K562 (cell line): ENCODE measurements around the gene NDC1. TPM values are rescaled to one million over a fixed set of nuclear protein-coding genes. Genes with fewer than 3 reads are reported as not detected.

Experiments
- ATAC-seq: fragments of 200-7000 bp; cut with Tn5 transposase; 3 replicates; pipeline ENCODE4 v1.9.1; 2020; ENCODE audit warnings: moderate library complexity
- BruUV-seq: library from RNA; stranded (reverse); fragments of 400-500 nt; replicated peaks from 2 replicates; lab custom pipeline; 2021; lab: Mats Ljungman, UMichigan
- CTCF ChIA-PET: fragments of 300-600 bp; formaldehyde crosslinking; extraction: SDS; loops from one replicate; lab custom pipeline; 2021; ENCODE audit warnings: low intra/inter-chr PET ratio; lab: Yijun Ruan, JAX
- POLR2A ChIA-PET: fragments of 300-600, 350-650 bp; sonication (Branson Sonifier 250); formaldehyde crosslinking; extraction: SDS; loops from one replicate; lab custom pipeline; 2021; ENCODE audit warnings: antibody characterized with exemption, inconsistent platforms; lab: Yijun Ruan, JAX
- DNase-seq, 4 experiments: peaks; one replicate each; pipeline versions ENCODE4 v3.0.0 to v3.0.0-alpha.2; 2011 to 2018; ENCODE audit warnings: low spot score in 3 of 4, mixed read lengths in 3 of 4; ENCODE audit errors: extremely low read depth in 1 of 4
- FAIRE-seq: peaks from 2 replicates; lab custom pipeline; 2011; peaks lifted over from hg19 to GRCh38; lab: Jason Lieb, UNC
- H2AFZ ChIP-seq: 2 replicates; pipeline ENCODE4 v1.6.0; 2011; ENCODE audit warnings: low read depth, low read length, control low read depth, inconsistent platforms
- H3K27ac ChIP-seq: fragments of 200-600 bp; 3 replicates; pipeline ENCODE4 v1.8.0; 2011; ENCODE audit warnings: low read depth, mild to moderate bottlenecking, control low read depth, inconsistent platforms, low read length, moderate library complexity, mixed read lengths; ENCODE audit errors: extremely low read depth
- H3K27me3 ChIP-seq, 2 experiments: fragments of 300-600 bp in 1 of 2; 2 replicates in 1 of 2; 3 replicates in 1 of 2; pipeline versions ENCODE4 v1.6.0 to v1.8.0; 2011; ENCODE audit warnings: inconsistent platforms in 2 of 2, low read length in 2 of 2, mild to moderate bottlenecking in 1 of 2, mixed read lengths in 1 of 2, moderate library complexity in 1 of 2; ENCODE audit not compliant: control insufficient read depth in 2 of 2, insufficient read depth in 2 of 2
- H3K36me3 ChIP-seq: fragments of 300-600 bp; 3 replicates; pipeline ENCODE4 v1.8.0; 2011; ENCODE audit warnings: mild to moderate bottlenecking, low read length, inconsistent platforms; ENCODE audit not compliant: control insufficient read depth, insufficient read depth
- H3K4me1 ChIP-seq, 2 experiments: fragments of 200-600 bp in 1 of 2; replicated peaks in 1 of 2; 2 replicates in 1 of 2; 3 replicates in 1 of 2; pipeline versions ENCODE4 v1.5.1 to v1.8.0; 2011; ENCODE audit warnings: inconsistent platforms in 2 of 2, low read length in 2 of 2, mild to moderate bottlenecking in 1 of 2, mixed read lengths in 1 of 2, moderate library complexity in 1 of 2; ENCODE audit not compliant: control insufficient read depth in 2 of 2, insufficient read depth in 2 of 2
- H3K4me2 ChIP-seq: 2 replicates; pipeline ENCODE4 v1.6.1; 2011; ENCODE audit warnings: low read length, control low read depth, inconsistent platforms, mixed read lengths; ENCODE audit not compliant: insufficient read depth
- H3K4me3 ChIP-seq: fragments of 200-600 bp; sonication (generic), shearing (Covaris generic); 2 replicates; pipeline ENCODE4 v1.5.1; 2016; ENCODE audit warnings: control low read depth, inconsistent platforms
- H3K79me2 ChIP-seq: fragments of 200-600 bp; 3 replicates; pipeline ENCODE4 v1.8.0; 2011; ENCODE audit warnings: low read length, inconsistent platforms; ENCODE audit not compliant: control insufficient read depth, insufficient read depth
- H3K9ac ChIP-seq, 2 experiments: 2 replicates each; pipeline versions ENCODE4 v1.6.0 to v1.6.1; 2011; ENCODE audit warnings: low read depth in 2 of 2, low read length in 2 of 2, control low read depth in 1 of 2, inconsistent platforms in 1 of 2, mild to moderate bottlenecking in 1 of 2, mixed read lengths in 1 of 2; ENCODE audit not compliant: insufficient read depth in 1 of 2
- H3K9me1 ChIP-seq: one replicate; pipeline ENCODE4 v1.6.0; 2011; ENCODE audit warnings: inconsistent platforms, mild to moderate bottlenecking, low read length, moderate library complexity; ENCODE audit not compliant: control insufficient read depth, insufficient read depth
- H3K9me3 ChIP-seq: replicated peaks from 2 replicates; pipeline ENCODE4 v1.5.1; 2011; ENCODE audit warnings: low read depth, low read length, inconsistent platforms; ENCODE audit not compliant: control insufficient read depth, insufficient read depth
- H4K20me1 ChIP-seq: replicated peaks from 2 replicates; pipeline ENCODE4 v1.6.1; 2011; ENCODE audit warnings: low read length, inconsistent platforms, mixed read lengths; ENCODE audit not compliant: control insufficient read depth, insufficient read depth
- BRD4 ChIP-seq: fragments of 200-600 bp; sonication (generic); IDR thresholded peaks from 2 replicates; pipeline ENCODE4 v1.6.1; 2017; ENCODE audit warnings: inconsistent platforms
- C11orf30 ChIP-seq: fragments of 450-650 bp; IDR thresholded peaks from 2 replicates; pipeline ENCODE4 v1.6.1; 2016; ENCODE audit warnings: low read depth, mild to moderate bottlenecking
- MAFF ChIP-seq: IDR thresholded peaks from 2 replicates; pipeline ENCODE4 v1.6.1; 2012; ENCODE audit warnings: low read length, improper control_type of control experiment
- MAFG ChIP-seq: fragments of 450-650 bp; conservative IDR thresholded peaks from 2 replicates; pipeline ENCODE4 v1.6.1; 2016; ENCODE audit warnings: missing genetic modification characterization, missing compliant biosample characterization
- MED1 ChIP-seq: sonication (generic); formaldehyde crosslinking; IDR thresholded peaks from 2 replicates; pipeline ENCODE4 v1.8.1; 2023; ENCODE audit warnings: missing genetic modification reagents, borderline replicate concordance
- TCF7L2 ChIP-seq: fragments of 150-350 bp; IDR thresholded peaks from 2 replicates; pipeline ENCODE4 v1.6.1; 2016; ENCODE audit warnings: low read depth, mild to moderate bottlenecking, low read length, moderate library complexity
- XRCC4 ChIP-seq: IDR thresholded peaks from one replicate; pipeline ENCODE4 v1.6.1; 2011; ENCODE audit not compliant: insufficient read depth, insufficient read length; ENCODE audit errors: extremely low read depth
- ZNF316 ChIP-seq: fragments of 450-650 bp; IDR thresholded peaks from 2 replicates; pipeline ENCODE4 v1.6.1; 2016
- ZNF354B ChIP-seq: fragments of 250-450 bp; sonication (Bioruptor Pico); IDR thresholded peaks from 2 replicates; pipeline ENCODE4 v1.4.0; 2020
- ZNF609 ChIP-seq: sonication (generic); formaldehyde crosslinking; IDR thresholded peaks from 2 replicates; pipeline ENCODE4 v1.8.1; 2023; ENCODE audit warnings: missing genetic modification reagents, mild to moderate bottlenecking, borderline replicate concordance
- WGBS: fragments of 100-300 bp; shearing (Covaris generic); methylation state at CpG from one replicate; pipeline ENCODE4 v1.1.6; 2016; ENCODE audit warnings: low coverage, mixed read lengths; ENCODE audit not compliant: insufficient coverage; ENCODE audit errors: missing lambda C conversion rate; 5-methylcytosine and 5-hydroxymethylcytosine counted together
- in situ Hi-C: fragments of 300-500 bp; cut with MboI; formaldehyde crosslinking; loops from 4 replicates; pipeline ENCODE4 v1.15.0; 2018; ENCODE audit warnings: inconsistent platforms, mixed read lengths
- intact Hi-C: fragments of 100-400 bp; cut with micrococcal nuclease; formaldehyde crosslinking; loops from 2 replicates; pipeline ENCODE4 v1.14.2; 2022
- polyA plus RNA-seq, 8 experiments: library from polyadenylated mRNA; depleted of rRNA in 4 of 8; stranded (reverse) in 5 of 8; unstranded in 3 of 8; fragments of >200 nt; fragmentation: Nextera tagmentation in 2 of 8; fragmentation: Illumina TruSeq in 1 of 8; extraction: Ambion mirVana in 2 of 8; extraction: Trizol in 1 of 8; gene quantifications; 2 replicates each; pipeline versions ENCODE4 v1.2.1 to v1.2.3, GENCODE V29; 2011 to 2014; ENCODE audit warnings: inconsistent platforms in 1 of 8, missing spikeins in 1 of 8
- total RNA-seq, 7 experiments: library from RNA; depleted of rRNA in 6 of 7; stranded (reverse); fragments of >200 nt in 6 of 7; fragmentation: Illumina TruSeq in 2 of 7; extraction: Trizol in 2 of 7; gene quantifications; 2 replicates each; pipeline versions ENCODE4 v1.2.1 to v1.2.3, GENCODE V29; 2011 to 2021; ENCODE audit warnings: low replicate concordance in 1 of 7

Gene NDC1
- total and polyA plus RNA-seq, 9 of the 15 experiments (the other 6 are each of a cell fraction or from before 2014, with no cell fraction given): 26.9 to 102 (median 64.5) TPM

GRCh38 chr1:53769184-53769583 lies 68.9 kb downstream of the NDC1 start:
- WGBS: 100% methylated on average over 1 of the region's 1 CpG
- no peak for TF ChIP-seq TCF7L2
- peak; percentile 59; the same call in 1 of the 2 replicates for TF ChIP-seq ZNF316
- TF ChIP-seq C11orf30: peak; percentile 53
- peak; percentile 4; the same call in 1 of the 2 replicates for TF ChIP-seq MAFF
- TF ChIP-seq XRCC4: no peak
- no TSS peak for BruUV-seq
- Histone ChIP-seq H2AFZ (no peak overlapping the region), H3K9me1 (no peaks in the 10 kb centered on the region), H3K36me3 (peaks cover 88% of the 10 kb centered on the region), H3K4me2 (no peak overlapping the region), H3K79me2 (no peaks in the 10 kb centered on the region), H3K27ac (no peak overlapping the region), H3K9me3 (no peaks in the 10 kb centered on the region), H4K20me1 (no peaks in the 10 kb centered on the region), H3K4me1 (no peaks in the 10 kb centered on the region), H3K4me3 (no peak overlapping the region), H3K27me3 (no peaks in the 10 kb centered on the region), H3K9ac (no peak overlapping the region)
- no peak for FAIRE-seq
- intact Hi-C loops (loop anchor here (10.0 kb wide), 1 partner anchor 186 kb away; no protein-coding TSS in a partner anchor), in situ Hi-C loops (no loop called here)
- no peak for DNase-seq
- CTCF ChIA-PET: no interaction called here
- POLR2A ChIA-PET: interaction anchor here (0.6 to 0.9 kb wide), 2 partner anchors 279 to 1066 kb away, joined by 3 read pairs; no protein-coding TSS in a partner anchor
- ATAC-seq: no peak

- Histone ChIP-seq H2AFZ (no peak overlapping the region), H3K9me1 (no peaks in the 10 kb centered on the region), H3K4me3 (no peak overlapping the region), H3K79me2 (no peaks in the 10 kb centered on the region), H3K4me2 (no peak overlapping the region), H4K20me1 (no peaks in the 10 kb centered on the region), H3K27me3 (no peaks in the 10 kb centered on the region), H3K27ac (no peak overlapping the region), H3K36me3 (peaks cover 67% of the 10 kb centered on the region), H3K4me1 (no peaks in the 10 kb centered on the region), H3K9ac (no peak overlapping the region), H3K9me3 (no peaks in the 10 kb centered on the region)
- intact Hi-C loops (loop anchor here (10.0 kb wide), 1 partner anchor 188 kb away; no protein-coding TSS in a partner anchor), in situ Hi-C loops (no loop called here)
- no TSS peak for BruUV-seq
- FAIRE-seq (no peak), DNase-seq (no peak), ATAC-seq (no peak)
- WGBS: 57% methylated on average over 3 of the region's 3 CpGs
- ChIA-PET POLR2A (interaction anchor here (1.0 to 1.5 kb wide), 4 partner anchors 12 to 232 kb away, joined by 3 to 4 read pairs (median 4); no protein-coding TSS in a partner anchor), CTCF (no interaction called here)
- peak; percentile 43; the same call in 1 of the 2 replicates for TF ChIP-seq ZNF316
- TF ChIP-seq MED1 (CRISPR knock-in tag): no peak
- no peak for TF ChIP-seq ZNF609 (CRISPR knock-in tag)
- peak; percentile 32; the same call in 1 of the 2 replicates for TF ChIP-seq C11orf30
- no peak for TF ChIP-seq BRD4
- 0 out of 2 replicates have a peak, but pooled peaks have one; percentile 27 for TF ChIP-seq ZNF354B (CRISPR knock-in tag)
- TF ChIP-seq MAFG (tag): peak; percentile 32; the same call in 1 of the 2 replicates
Measured at GRCh38 chr1:53766831-53767405, 71.2 kb downstream of the NDC1 start.
